B cell (primary cell): Measurements from ENCODE around the gene DIPK1A. TPM values are rescaled to one million over a fixed set of nuclear protein-coding genes. Genes with fewer than 3 reads are reported as not detected.
A peak's percentile ranks its signal among the peaks of the same experiment; 100 is the strongest.

Experiments used
- ATAC-seq: fragments of 200-7000 bp; cut with Tn5 transposase; one replicate; pipeline ENCODE4 v1.10.0; 2021; ENCODE audit warnings: low read depth, mild to moderate bottlenecking, moderate number of reproducible peaks, moderate library complexity
- CTCF ChIA-PET: fragments of 350-600 bp; sonication (Branson Sonifier 250); formaldehyde crosslinking; loops from one replicate; lab custom pipeline; 2021; ENCODE audit warnings: antibody characterized with exemption, inconsistent platforms; lab: Charles Lee
- POLR2A ChIA-PET: fragments of 350-600 bp; sonication (Branson Sonifier 250); formaldehyde crosslinking; loops from one replicate; lab custom pipeline; 2021; ENCODE audit warnings: antibody characterized with exemption; lab: Charles Lee
- DNase-seq: peaks from one replicate; pipeline ENCODE4 v3.0.0; 2013
- H2AFZ ChIP-seq: 2 replicates; pipeline ENCODE4 v1.6.1; 2012; ENCODE audit warnings: mild to moderate bottlenecking, low read depth, low read length; ENCODE audit not compliant: insufficient read depth, poor library complexity, severe bottlenecking
- H3K27ac ChIP-seq, 2 donors: 1 replicate in 1 of 2; 2 replicates in 1 of 2; pipeline ENCODE4 v1.5.1; 2012 to 2013; ENCODE audit warnings: low read length in 2 of 2, mild to moderate bottlenecking in 2 of 2, moderate library complexity in 1 of 2
- H3K27me3 ChIP-seq, 4 experiments: fragments of 200-600 bp in 1 of 4; sonication (generic) in 1 of 4; replicated peaks in 1 of 4; 1 replicate in 2 of 4; 2 replicates in 2 of 4; pipeline versions ENCODE4 v1.6.1 to v1.7.0; 2013 to 2016; ENCODE audit warnings: low read length in 3 of 4, mild to moderate bottlenecking in 2 of 4, mixed read lengths in 1 of 4, moderate library complexity in 1 of 4; ENCODE audit not compliant: insufficient read depth in 4 of 4, control insufficient read depth in 3 of 4; ENCODE audit errors: control extremely low read depth in 1 of 4
- H3K36me3 ChIP-seq, 2 experiments: replicated peaks in 1 of 2; 1 replicate in 1 of 2; 2 replicates in 1 of 2; pipeline versions ENCODE4 v1.6.1 to v1.7.1; 2013; ENCODE audit warnings: low read length in 1 of 2; ENCODE audit not compliant: insufficient read depth in 2 of 2, control insufficient read depth in 1 of 2; ENCODE audit errors: control extremely low read depth in 1 of 2, extremely low read depth in 1 of 2
- H3K4me1 ChIP-seq, 2 donors: fragments of 200-600 bp in 1 of 2; sonication (generic) in 1 of 2; 1 replicate in 1 of 2; 2 replicates in 1 of 2; pipeline versions ENCODE4 v1.5.1 to v1.6.1; 2013 to 2017; ENCODE audit warnings: low read length in 2 of 2; ENCODE audit not compliant: control insufficient read depth in 2 of 2, insufficient read depth in 2 of 2
- H3K4me2 ChIP-seq: replicated peaks from 2 replicates; pipeline ENCODE3; 2012; ENCODE audit warnings: mild to moderate bottlenecking, low read depth, low read length; ENCODE audit not compliant: poor library complexity, severe bottlenecking
- H3K4me3 ChIP-seq, 5 experiments: fragments of 200-600 bp in 1 of 5; sonication (generic) in 1 of 5; 1 replicate in 3 of 5; 2 replicates in 2 of 5; pipeline versions ENCODE4 v1.5.1 to v1.7.0; 2011 to 2016; ENCODE audit warnings: low read length in 4 of 5, mild to moderate bottlenecking in 4 of 5, low read depth in 2 of 5, control low read depth in 1 of 5, moderate library complexity in 1 of 5; ENCODE audit not compliant: insufficient read depth in 1 of 5; ENCODE audit errors: control extremely low read depth in 1 of 5, extremely low read depth in 1 of 5
- H3K79me2 ChIP-seq: fragments of 200-600 bp; sonication (generic); one replicate; pipeline ENCODE4 v1.6.0; 2016; ENCODE audit warnings: low read length; ENCODE audit not compliant: control insufficient read depth, insufficient read depth
- H3K9ac ChIP-seq: fragments of 200-600 bp; sonication (generic); 2 replicates; pipeline ENCODE4 v1.6.1; 2017; ENCODE audit warnings: mild to moderate bottlenecking, low read length, moderate library complexity
- H3K9me3 ChIP-seq, 3 donors: one replicate each; pipeline versions ENCODE4 v1.6.1 to v1.7.1; 2013; ENCODE audit warnings: low read length in 2 of 3; ENCODE audit not compliant: control insufficient read depth in 2 of 3, insufficient read depth in 1 of 3; ENCODE audit errors: control extremely low read depth in 1 of 3
- H4K20me1 ChIP-seq: 2 replicates; pipeline ENCODE4 v1.6.0; 2012; ENCODE audit warnings: mild to moderate bottlenecking, low read length; ENCODE audit not compliant: insufficient read depth, control insufficient read depth, poor library complexity, severe bottlenecking
- H3K27ac Mint-ChIP-seq: one replicate; pipeline ENCODE4 v1.8.0; 2021; ENCODE audit warnings: mixed read lengths
- H3K27me3 Mint-ChIP-seq: one replicate; pipeline ENCODE4 v1.8.0; 2021; ENCODE audit warnings: mixed read lengths
- H3K4me1 Mint-ChIP-seq: one replicate; pipeline ENCODE4 v1.8.0; 2021; ENCODE audit warnings: mixed read lengths
- H3K4me3 Mint-ChIP-seq: one replicate; pipeline ENCODE4 v1.8.0; 2021; ENCODE audit warnings: mixed read lengths
- H3K9me3 Mint-ChIP-seq: one replicate; pipeline ENCODE4 v1.8.0; 2022; ENCODE audit warnings: mixed read lengths; ENCODE audit not compliant: insufficient read depth
- CTCF ChIP-seq: fragments of 200-600 bp; IDR thresholded peaks from one replicate; pipeline ENCODE4 v1.8.0; 2022; ENCODE audit warnings: antibody characterized with exemption, mild to moderate bottlenecking
- EZH2 ChIP-seq: IDR thresholded peaks from 2 replicates; pipeline ENCODE4 v1.6.1; 2012; ENCODE audit warnings: borderline replicate concordance, low read depth, mild to moderate bottlenecking, moderate library complexity, low read length; ENCODE audit not compliant: insufficient read depth, poor library complexity, severe bottlenecking
- WGBS: methylation state at CpG from one replicate; pipeline ENCODE4 v1.1.5; 2013; ENCODE audit warnings: missing lambda C conversion rate; ENCODE audit not compliant: insufficient coverage; 5-methylcytosine and 5-hydroxymethylcytosine counted together
- intact Hi-C: fragments of 100-400 bp; cut with micrococcal nuclease; formaldehyde crosslinking; loops from one replicate; pipeline ENCODE4 v1.10.0; 2022
- polyA plus RNA-seq: library from polyadenylated mRNA; depleted of rRNA; stranded (reverse); fragments of >200 nt; gene quantifications from 2 replicates; pipeline ENCODE4 v1.2.3, GENCODE V29; 2012
- total RNA-seq, 2 donors: library from RNA; stranded (reverse); fragments of 120-200 nt in 1 of 2; gene quantifications; 1 replicate in 1 of 2; 2 replicates in 1 of 2; pipeline versions ENCODE4 v1.2.3 to v1.2.4, GENCODE V29; 2013 to 2022

DIPK1A gene
- total and polyA plus RNA-seq, 2 donors (not counting 1 experiment from before 2014, with no cell fraction given) = 10.7 to 22.7 TPM

- no peak for DNase-seq
- ATAC-seq = no peak
- H3K9me3 Mint-ChIP-seq = no peaks in the 10 kb centered on the region
- intact Hi-C loops = loop anchor here (5.0 to 10.0 kb wide), 2 partner anchors 537 to 1070 kb away; partner anchors contain the start of genes GCLM, GLMN and RPAP2
- Histone ChIP-seq H3K36me3 (peaks cover 5 to 60% of the 10 kb centered on the region in 2 experiments), H3K4me1 (peaks cover 28 to 30% of the 10 kb centered on the region in 2 donors), H2AFZ (no peak overlapping the region), H3K9ac (peak overlapping the region; percentile 0), H4K20me1 (peaks cover 42% of the 10 kb centered on the region), H3K79me2 (peaks cover 65% of the 10 kb centered on the region), H3K4me2 (peak overlapping the region; percentile 87), H3K27ac (peak overlapping the region; percentile 13 to 96), H3K4me3 (peak overlapping the region in 1 of 5 experiments; percentile 4), H3K27me3 (no peaks in the 10 kb centered on the region), H3K9me3 (no peaks in the 10 kb centered on the region)
- TF ChIP-seq CTCF (no peak), EZH2 (no peak)
- no peaks in the 10 kb centered on the region for H3K27me3 Mint-ChIP-seq
- ChIA-PET CTCF (interaction anchor here (0.6 to 1.4 kb wide), 2 partner anchors 11 to 132 kb away, joined by 3 to 5 read pairs; no protein-coding TSS in a partner anchor), POLR2A (no interaction called here)
- H3K4me3 Mint-ChIP-seq = peak overlapping the region; percentile 100
- WGBS = 70% methylated on average over 5 of the region's 5 CpGs
- H3K27ac Mint-ChIP-seq = peak overlapping the region; percentile 56
- peaks cover 67% of the 10 kb centered on the region for H3K4me1 Mint-ChIP-seq
These were observed 126.6 kb downstream of the DIPK1A start for GRCh38 chr1:92834617-92835016.

- ChIA-PET POLR2A (no interaction called here), CTCF (interaction anchor here (1.4 kb wide), 1 partner anchor 133 kb away, joined by 3 read pairs; no protein-coding TSS in a partner anchor)
- TF ChIP-seq EZH2 = no peak
- no peak for TF ChIP-seq CTCF
- DNase-seq (no peak), ATAC-seq (no peak)
- 65% methylated on average over 5 of the region's 5 CpGs for WGBS
- peaks cover 36% of the 10 kb centered on the region for H4K20me1 ChIP-seq
- H3K4me1 Mint-ChIP-seq = peaks cover 63% of the 10 kb centered on the region
- intact Hi-C loops = loop anchor here (2.0 to 10.0 kb wide), 3 partner anchors 245 to 1071 kb away; partner anchors contain the start of genes GCLM, GLMN, MTF2 and RPAP2
- peak overlapping the region; percentile 87 for H3K4me2 ChIP-seq
- H3K4me3 Mint-ChIP-seq = peak overlapping the region; percentile 100
- no peaks in the 10 kb centered on the region for H3K9me3 ChIP-seq
- H3K27ac ChIP-seq = peak overlapping the region; percentile 24 to 96
- H2AFZ ChIP-seq = no peak overlapping the region
- H3K27ac Mint-ChIP-seq = peak overlapping the region; percentile 56
- peaks cover 28 to 30% of the 10 kb centered on the region in 2 donors for H3K4me1 ChIP-seq
- no peaks in the 10 kb centered on the region for H3K27me3 ChIP-seq
- H3K4me3 ChIP-seq = peak overlapping the region in 2 of 5 experiments; percentile 4 to 6
- peaks cover 4 to 54% of the 10 kb centered on the region in 2 experiments for H3K36me3 ChIP-seq
- H3K9ac ChIP-seq = peak overlapping the region; percentile 99
- peaks cover 61% of the 10 kb centered on the region for H3K79me2 ChIP-seq
- H3K27me3 Mint-ChIP-seq = no peaks in the 10 kb centered on the region
- no peaks in the 10 kb centered on the region for H3K9me3 Mint-ChIP-seq
These were observed 127.4 kb downstream of the DIPK1A start for GRCh38 chr1:92833840-92834239.
